Tibial nerve (tissue), 4 donors: ENCODE results near the gene TOE1. TPM values are rescaled to one million over a fixed set of nuclear protein-coding genes. Genes with fewer than 3 reads are reported as not detected.
"Not testable (repeated sequence)": the region's sequence is repeated elsewhere in the genome, so short reads cannot be mapped to it uniquely, and the experiment has no call there.

Experiments
- DNase-seq, 2 donors: peaks; one replicate each; pipeline ENCODE4 v3.0.0-alpha.2; 2019; ENCODE audit warnings: low spot score in 2 of 2
- H3K27ac ChIP-seq, 4 donors: fragments of 200-600 bp; sonication (generic) in 3 of 4; one replicate each; pipeline ENCODE4 v1.5.1; 2017 to 2019; ENCODE audit warnings: mild to moderate bottlenecking in 1 of 4
- H3K27me3 ChIP-seq, 2 donors: fragments of 200-600 bp; sonication (generic) in 1 of 2; one replicate each; pipeline versions ENCODE4 v1.5.1 to v1.6.0; 2017 to 2019
- H3K36me3 ChIP-seq, 3 donors: fragments of 200-600 bp; sonication (generic); one replicate each; pipeline ENCODE4 v1.5.1; 2018 to 2019
- H3K4me1 ChIP-seq, 4 donors: fragments of 200-600 bp; sonication (generic) in 3 of 4; one replicate each; pipeline ENCODE4 v1.5.1; 2017 to 2019
- H3K4me3 ChIP-seq, 4 donors: fragments of 200-600 bp; sonication (generic) in 3 of 4; one replicate each; pipeline ENCODE4 v1.5.1; 2017 to 2019; ENCODE audit warnings: mild to moderate bottlenecking in 1 of 4, moderate library complexity in 1 of 4
- H3K9me3 ChIP-seq, 4 donors: fragments of 200-600 bp; sonication (generic) in 3 of 4; one replicate each; pipeline ENCODE4 v1.5.1; 2017 to 2019
- EP300 ChIP-seq, 2 donors: sonication (generic); formaldehyde crosslinking; IDR thresholded peaks; one replicate each; pipeline ENCODE4 v1.6.1; 2017; ENCODE audit warnings: antibody characterized with exemption in 2 of 2, mild to moderate bottlenecking in 1 of 2
- POLR2A ChIP-seq, 2 donors: fragments of 450-650 bp; IDR thresholded peaks; one replicate each; pipeline ENCODE4 v1.6.1; 2017; ENCODE audit warnings: antibody characterized with exemption in 2 of 2, mild to moderate bottlenecking in 2 of 2, moderate library complexity in 2 of 2
- WGBS, 2 donors: methylation state at CpG; one replicate each; pipeline ENCODE4 v1.1.5; 2018; 5-methylcytosine and 5-hydroxymethylcytosine counted together
- total RNA-seq, 4 donors: library from RNA; depleted of rRNA; stranded (reverse); fragments of >200 nt; gene quantifications; one replicate each; pipeline ENCODE4 v1.1.0, GENCODE V29; 2016
- TF ChIP-seq, protein P1 (sequence below), 5 experiments: fragments of 200-600 bp in 3 of 5; fragments of 450-650 bp in 2 of 5; sonication (generic) in 3 of 5; IDR thresholded peaks; one replicate each; pipeline ENCODE4 v1.5.1; 2016 to 2019; ENCODE audit warnings: antibody characterized with exemption in 5 of 5, mild to moderate bottlenecking in 3 of 5, moderate library complexity in 2 of 5

Gene TOE1
- total RNA-seq, 4 donors from 2014 or later = 7.4 to 16.7 (median 12.3) TPM

DNA sequence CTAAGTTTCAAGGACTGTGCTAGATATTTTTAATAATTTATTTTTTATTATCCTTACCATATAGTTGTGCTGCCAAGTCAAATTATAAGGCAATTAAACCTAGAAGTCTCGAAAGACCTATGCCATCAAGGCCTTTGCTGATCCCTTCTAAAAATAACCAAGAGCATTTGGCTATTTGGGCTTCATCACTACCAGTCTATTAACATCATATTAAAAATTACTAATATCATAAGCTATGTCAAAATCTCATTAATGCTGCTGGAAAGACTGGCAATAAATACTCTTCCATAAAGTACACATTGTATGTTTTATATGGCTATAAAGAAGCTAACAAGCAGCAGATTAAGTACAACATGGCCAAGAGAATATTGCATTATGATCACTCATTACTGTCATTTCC, 43.2 kb downstream of the TOE1 start:
- Histone ChIP-seq H3K27ac (no peak overlapping the region), H3K9me3 (no peaks in the 10 kb centered on the region), H3K4me3 (no peak overlapping the region), H3K4me1 (no peaks in the 10 kb centered on the region), H3K36me3 (no peaks in the 10 kb centered on the region), H3K27me3 (no peaks in the 10 kb centered on the region)
- TF ChIP-seq POLR2A (IDR thresholded peaks at IDR 0.05) (no peak), EP300 (IDR thresholded peaks at IDR 0.05) (no peak)
- TF ChIP-seq, protein P1, sequence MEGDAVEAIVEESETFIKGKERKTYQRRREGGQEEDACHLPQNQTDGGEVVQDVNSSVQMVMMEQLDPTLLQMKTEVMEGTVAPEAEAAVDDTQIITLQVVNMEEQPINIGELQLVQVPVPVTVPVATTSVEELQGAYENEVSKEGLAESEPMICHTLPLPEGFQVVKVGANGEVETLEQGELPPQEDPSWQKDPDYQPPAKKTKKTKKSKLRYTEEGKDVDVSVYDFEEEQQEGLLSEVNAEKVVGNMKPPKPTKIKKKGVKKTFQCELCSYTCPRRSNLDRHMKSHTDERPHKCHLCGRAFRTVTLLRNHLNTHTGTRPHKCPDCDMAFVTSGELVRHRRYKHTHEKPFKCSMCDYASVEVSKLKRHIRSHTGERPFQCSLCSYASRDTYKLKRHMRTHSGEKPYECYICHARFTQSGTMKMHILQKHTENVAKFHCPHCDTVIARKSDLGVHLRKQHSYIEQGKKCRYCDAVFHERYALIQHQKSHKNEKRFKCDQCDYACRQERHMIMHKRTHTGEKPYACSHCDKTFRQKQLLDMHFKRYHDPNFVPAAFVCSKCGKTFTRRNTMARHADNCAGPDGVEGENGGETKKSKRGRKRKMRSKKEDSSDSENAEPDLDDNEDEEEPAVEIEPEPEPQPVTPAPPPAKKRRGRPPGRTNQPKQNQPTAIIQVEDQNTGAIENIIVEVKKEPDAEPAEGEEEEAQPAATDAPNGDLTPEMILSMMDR (IDR thresholded peaks at IDR 0.05) = no peak
- 77 to 79% methylated on average over 1 of the region's 1 CpG for WGBS, 2 donors
- no peak for DNase-seq

GRCh38 chr1:45384213-45384612, 44.2 kb downstream of the TOE1 start:
- H3K27me3 ChIP-seq, H3K4me3 ChIP-seq, DNase-seq, H3K4me1 ChIP-seq, H3K36me3 ChIP-seq, H3K27ac ChIP-seq, H3K9me3 ChIP-seq: not testable (repeated sequence)
- WGBS, 2 donors = 81 to 97% methylated on average over 4 of the region's 4 CpGs

DNA sequence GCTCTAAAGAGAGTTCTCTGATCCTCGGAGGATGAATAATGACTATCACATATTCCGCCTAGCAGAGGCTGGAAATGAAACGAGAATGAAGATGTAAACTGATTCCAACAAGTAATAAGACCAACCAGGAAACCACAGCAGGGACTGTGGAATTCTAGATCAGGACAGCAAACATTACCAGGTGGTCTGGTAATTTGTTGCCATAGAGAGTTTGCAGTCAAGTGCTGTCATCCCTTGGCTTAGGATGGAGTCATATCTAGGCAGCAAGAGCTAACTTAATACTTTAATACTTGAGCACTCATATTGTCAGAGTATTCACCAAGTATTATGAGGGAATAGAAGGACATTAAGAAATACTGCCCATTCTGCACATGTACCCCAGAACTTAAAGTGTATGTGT, 45.3 kb downstream of the TOE1 start:
- WGBS, 2 donors = 78 to 79% methylated on average over 3 of the region's 3 CpGs
- no peaks in the 10 kb centered on the region for H3K9me3 ChIP-seq
- TF ChIP-seq, protein P1 (IDR thresholded peaks at IDR 0.05) = no peak
- TF ChIP-seq POLR2A (IDR thresholded peaks at IDR 0.05) (no peak), EP300 (IDR thresholded peaks at IDR 0.05) (no peak)
- no peaks in the 10 kb centered on the region for H3K4me1 ChIP-seq
- H3K27me3 ChIP-seq = no peaks in the 10 kb centered on the region
- no peak for DNase-seq
- H3K36me3 ChIP-seq = no peaks in the 10 kb centered on the region
- no peak overlapping the region for H3K4me3 ChIP-seq
- H3K27ac ChIP-seq = no peak overlapping the region

GRCh38 chr1:45386219-45386618, 46.2 kb downstream of the TOE1 start:
- no peak for DNase-seq
- H3K27ac ChIP-seq = no peak overlapping the region
- no peaks in the 10 kb centered on the region for H3K4me1 ChIP-seq
- 96 to 98% methylated on average over 3 of the region's 3 CpGs for WGBS, 2 donors
- no peak for TF ChIP-seq EP300 (IDR thresholded peaks at IDR 0.05)
- TF ChIP-seq, protein P1 (IDR thresholded peaks at IDR 0.05) = no peak
- no peak for TF ChIP-seq POLR2A (IDR thresholded peaks at IDR 0.05)
- H3K36me3 ChIP-seq = no peaks in the 10 kb centered on the region
- no peak overlapping the region for H3K4me3 ChIP-seq
- no peaks in the 10 kb centered on the region for H3K27me3 ChIP-seq
- H3K9me3 ChIP-seq = no peaks in the 10 kb centered on the region

Other genes starting within 250 kb of the TOE1 start
- 1 to 10 TPM; 2.1 to 3.7 (median 2.5) TPM for gene ZSWIM5, start 133.6 kb upstream of the TOE1 start, total RNA-seq
- gene HPDL, start 13.3 kb upstream of the TOE1 start, total RNA-seq = 1 to 10 TPM in 3 of 4 donors, not detected in 1; 1.7 to 2.4 (median 1.7) TPM
- gene MUTYH, start 270 bp downstream of the TOE1 start, total RNA-seq = 10 to 100 TPM; 34.7 to 62.2 (median 46.0) TPM
- gene TESK2, start 151.0 kb downstream of the TOE1 start, total RNA-seq = 10 to 100 TPM in 1 of 4 donors, 1 to 10 TPM in 3; 3.9 to 11.7 (median 8.5) TPM
- gene CCDC163, start 159.9 kb downstream of the TOE1 start, total RNA-seq = 1 to 10 TPM in 2 of 4 donors, under 1 TPM in 1, not detected in 1; 0.42 to 2.9 (median 1.1) TPM
- gene MMACHC, start 160.1 kb downstream of the TOE1 start, total RNA-seq = 1 to 10 TPM; 3.6 to 4.2 (median 4.0) TPM
- gene PRDX1, start 181.7 kb downstream of the TOE1 start, total RNA-seq = 100 to 1,000 TPM; 160 to 225 (median 203) TPM
- 10 to 100 TPM; 53.1 to 69.5 (median 63.5) TPM for gene AKR1A1, start 210.7 kb downstream of the TOE1 start, total RNA-seq
- gene NASP, start 243.9 kb downstream of the TOE1 start, total RNA-seq = 100 to 1,000 TPM in 1 of 4 donors, 10 to 100 TPM in 3; 71.2 to 105 (median 80.6) TPM